Body of pancreas (tissue), 4 donors: ENCODE measurements around the gene RAD51D. TPM values are rescaled to one million over a fixed set of nuclear protein-coding genes. Genes with fewer than 3 reads are reported as not detected.
"Not testable (repeated sequence)": the region's sequence is repeated elsewhere in the genome, so short reads cannot be mapped to it uniquely, and the experiment has no call there.

Experiments used
- ATAC-seq: fragments of 150-250 bp; one replicate; pipeline ENCODE4 v1.9.1; 2016
- DNase-seq, 4 donors: peaks; one replicate each; pipeline ENCODE4 v3.0.0-alpha.2; 2019
- H3K27ac ChIP-seq, 4 donors: fragments of 200-600 bp; sonication (generic); 1 replicate in 3 of 4; 2 replicates in 1 of 4; pipeline versions ENCODE4 v1.5.1 to v1.6.1; 2016 to 2019; ENCODE audit warnings: mild to moderate bottlenecking in 1 of 4, mixed read lengths in 1 of 4, moderate library complexity in 1 of 4
- H3K27me3 ChIP-seq, 2 donors: fragments of 200-600 bp; sonication (generic); one replicate each; pipeline ENCODE4 v1.6.0; 2016; ENCODE audit warnings: mild to moderate bottlenecking in 1 of 2
- H3K36me3 ChIP-seq, 2 donors: fragments of 200-600 bp; sonication (generic); replicated peaks in 1 of 2; 2 replicates each; pipeline ENCODE4 v1.5.1; 2016; ENCODE audit warnings: low read depth in 2 of 2; ENCODE audit not compliant: insufficient read depth in 1 of 2
- H3K4me1 ChIP-seq: fragments of 200-600 bp; sonication (generic); one replicate; pipeline ENCODE4 v1.6.0; 2016
- H3K4me3 ChIP-seq, 2 donors: fragments of 200-600 bp; sonication (generic); 1 replicate in 1 of 2; 2 replicates in 1 of 2; pipeline ENCODE4 v1.5.1; 2016 to 2019
- H3K9me3 ChIP-seq, 3 donors: fragments of 200-600 bp; sonication (generic); 1 replicate in 2 of 3; 2 replicates in 1 of 3; pipeline ENCODE4 v1.5.1; 2016
- CTCF ChIP-seq, 7 experiments: fragments of 450-650 bp in 4 of 7; fragments of 200-600 bp in 3 of 7; sonication (generic) in 3 of 7; IDR thresholded peaks; one replicate each; pipeline ENCODE4 v1.5.1; 2016 to 2019; ENCODE audit warnings: antibody characterized with exemption in 7 of 7
- POLR2A ChIP-seq, 3 donors: fragments of 450-650 bp; IDR thresholded peaks; one replicate each; pipeline ENCODE4 v1.6.1; 2016; ENCODE audit warnings: antibody characterized with exemption in 3 of 3, mild to moderate bottlenecking in 2 of 3
- WGBS, 2 donors: methylation state at CpG; one replicate each; pipeline ENCODE4 v1.1.5; 2017; 5-methylcytosine and 5-hydroxymethylcytosine counted together
- intact Hi-C: fragments of 100-400 bp; cut with DNase I; formaldehyde crosslinking; loops from one replicate; pipeline ENCODE4 v1.15.1; 2023
- total RNA-seq, 2 donors: library from RNA; depleted of rRNA; stranded (reverse); fragments of >200 nt; gene quantifications; one replicate each; pipeline ENCODE4 v1.1.0, GENCODE V29; 2016

Gene RAD51D
- total RNA-seq, 2 donors from 2014 or later, result 3.4 to 16.2 TPM

- no peak for ATAC-seq
- Histone ChIP-seq H3K36me3 (peaks cover 0 to 7% of the 10 kb centered on the region in 2 donors), H3K9me3 (no peaks in the 10 kb centered on the region), H3K4me1 (no peaks in the 10 kb centered on the region), H3K4me3 (no peak overlapping the region), H3K27ac (no peak overlapping the region), H3K27me3 (no peaks in the 10 kb centered on the region)
- TF ChIP-seq CTCF (IDR thresholded peaks at IDR 0.05) (no peak), POLR2A (IDR thresholded peaks at IDR 0.05) (no peak)
- intact Hi-C loops, result no loop called here
- WGBS, 2 donors, result 92 to 93% methylated on average over 11 to 14 of the region's 14 CpGs
- no peak for DNase-seq
Observed at GRCh38 chr17:35101036-35101435, 18.6 kb downstream of the RAD51D start.

- Histone ChIP-seq H3K9me3 (no peaks in the 10 kb centered on the region), H3K4me1 (no peaks in the 10 kb centered on the region), H3K36me3 (peaks cover 0 to 5% of the 10 kb centered on the region in 2 donors), H3K27ac (no peak overlapping the region), H3K27me3 (no peaks in the 10 kb centered on the region), H3K4me3 (no peak overlapping the region)
- ATAC-seq (no peak), DNase-seq (no peak)
- WGBS, 2 donors, result 81 to 92% methylated on average over 3 of the region's 3 CpGs
- intact Hi-C loops, result no loop called here
- no peak for TF ChIP-seq POLR2A (IDR thresholded peaks at IDR 0.05)
- no peak for TF ChIP-seq CTCF (IDR thresholded peaks at IDR 0.05)
Observed at GRCh38 chr17:35099908-35100307, 19.8 kb downstream of the RAD51D start.

- no peaks in the 10 kb centered on the region for H3K9me3 ChIP-seq
- H3K27ac ChIP-seq, result no peak overlapping the region
- peaks cover 0 to 5% of the 10 kb centered on the region in 2 donors for H3K36me3 ChIP-seq
- WGBS, 2 donors, result 97% methylated on average over 2 of the region's 2 CpGs
- no peaks in the 10 kb centered on the region for H3K27me3 ChIP-seq
- no peak for ATAC-seq
- no peaks in the 10 kb centered on the region for H3K4me1 ChIP-seq
- no peak for DNase-seq
- no peak overlapping the region for H3K4me3 ChIP-seq
- TF ChIP-seq POLR2A (IDR thresholded peaks at IDR 0.05) (no peak), CTCF (IDR thresholded peaks at IDR 0.05) (no peak)
- intact Hi-C loops, result no loop called here
Observed at GRCh38 chr17:35097776-35098175, 21.9 kb downstream of the RAD51D start.

- ATAC-seq (no peak), DNase-seq (no peak)
- TF ChIP-seq CTCF (IDR thresholded peaks at IDR 0.05) (no peak), POLR2A (IDR thresholded peaks at IDR 0.05) (no peak)
- H3K4me1 ChIP-seq, result no peaks in the 10 kb centered on the region
- no peak overlapping the region for H3K4me3 ChIP-seq
- peaks cover 0 to 4% of the 10 kb centered on the region in 2 donors for H3K36me3 ChIP-seq
- no peak overlapping the region for H3K27ac ChIP-seq
- H3K27me3 ChIP-seq, result no peaks in the 10 kb centered on the region
- H3K9me3 ChIP-seq, result no peaks in the 10 kb centered on the region
- WGBS, 2 donors, result 100% methylated on average over 1 of the region's 1 CpG
- intact Hi-C loops, result no loop called here
Observed at GRCh38 chr17:35095741-35096140, 23.9 kb downstream of the RAD51D start.

- Histone ChIP-seq H3K27ac (no peak overlapping the region), H3K4me3 (no peak overlapping the region), H3K4me1 (peaks cover under 1% of the 10 kb centered on the region), H3K9me3 (no peaks in the 10 kb centered on the region), H3K36me3 (peaks cover 0 to 3% of the 10 kb centered on the region in 2 donors), H3K27me3 (no peaks in the 10 kb centered on the region)
- ATAC-seq (no peak), DNase-seq (no peak)
- intact Hi-C loops, result no loop called here
- WGBS, 2 donors, result 70 to 82% methylated on average over 2 of the region's 2 CpGs
- TF ChIP-seq CTCF (IDR thresholded peaks at IDR 0.05) (no peak), POLR2A (IDR thresholded peaks at IDR 0.05) (no peak)
Observed at GRCh38 chr17:35094902-35095301, 24.8 kb downstream of the RAD51D start.

- ATAC-seq, H3K27me3 ChIP-seq, intact Hi-C loops, H3K27ac ChIP-seq, H3K4me3 ChIP-seq, DNase-seq, H3K36me3 ChIP-seq, H3K9me3 ChIP-seq: not testable (repeated sequence)
- WGBS, 2 donors, result 87 to 90% methylated on average over 11 of the region's 11 CpGs
- H3K4me1 ChIP-seq, result peaks cover 25% of the 10 kb centered on the region
Observed at GRCh38 chr17:35090707-35091106, 29.0 kb downstream of the RAD51D start.
